ENCODE data around the gene ASAP2. TPM values are rescaled to one million over a fixed set of nuclear protein-coding genes. Genes with fewer than 3 reads are reported as not detected.

The ASAP2 gene
- total RNA-seq, 2 experiments from 2014 or later = 0.08 to 0.23 TPM

GRCh38 chr2:9268301-9269080 is 61.9 kb downstream of the ASAP2 start:
- POLR2A ChIA-PET = no interaction called here
- CTCF ChIA-PET = no interaction called here

- CTCF ChIA-PET = no interaction called here
- POLR2A ChIA-PET = no interaction called here
These were observed 62.7 kb downstream of the ASAP2 start for GRCh38 chr2:9269295-9269694.

GRCh38 chr2:9269695-9270360 is 63.2 kb downstream of the ASAP2 start:
- ChIA-PET POLR2A (no interaction called here), CTCF (no interaction called here)

GRCh38 chr2:9271091-9271490 is 64.5 kb downstream of the ASAP2 start:
- ChIA-PET CTCF (no interaction called here), POLR2A (no interaction called here)

GRCh38 chr2:9271691-9272090 is 65.1 kb downstream of the ASAP2 start:
- CTCF ChIA-PET = no interaction called here
- POLR2A ChIA-PET = no interaction called here

- ChIA-PET POLR2A (no interaction called here), CTCF (interaction anchor here (1.0 kb wide), 1 partner anchor 14 kb away, joined by 4 read pairs; no protein-coding TSS in a partner anchor)
These were observed 67.0 kb downstream of the ASAP2 start for GRCh38 chr2:9273486-9274130.

GRCh38 chr2:9274701-9275343 is 68.2 kb downstream of the ASAP2 start:
- CTCF ChIA-PET = interaction anchor here (1.0 kb wide), 1 partner anchor 13 kb away, joined by 4 read pairs; no protein-coding TSS in a partner anchor
- POLR2A ChIA-PET = no interaction called here

- ChIA-PET POLR2A (no interaction called here), CTCF (no interaction called here)
These were observed 68.8 kb downstream of the ASAP2 start for GRCh38 chr2:9275399-9275798.

GRCh38 chr2:9276074-9276473 is 69.5 kb downstream of the ASAP2 start:
- POLR2A ChIA-PET = no interaction called here
- CTCF ChIA-PET = no interaction called here

- CTCF ChIA-PET = no interaction called here
These were observed 70.4 kb downstream of the ASAP2 start for GRCh38 chr2:9276901-9277451.

GRCh38 chr2:9278439-9278838 is 71.8 kb downstream of the ASAP2 start:
- ChIA-PET CTCF (no interaction called here), POLR2A (no interaction called here)

More at GRCh38 chr2:9276901-9277451, 70.4 kb downstream of the ASAP2 start:
- POLR2A ChIA-PET = no interaction called here

- CTCF ChIA-PET = interaction anchor here (0.6 kb wide), 1 partner anchor 21 kb away, joined by 4 read pairs; no protein-coding TSS in a partner anchor
- POLR2A ChIA-PET = no interaction called here
These were observed 72.8 kb downstream of the ASAP2 start for GRCh38 chr2:9279426-9279825.

GRCh38 chr2:9280224-9280623 is 73.6 kb downstream of the ASAP2 start:
- CTCF ChIA-PET = no interaction called here
- POLR2A ChIA-PET = no interaction called here

GRCh38 chr2:9281145-9281544 is 74.5 kb downstream of the ASAP2 start:
- CTCF ChIA-PET = no interaction called here
- POLR2A ChIA-PET = no interaction called here

- CTCF ChIA-PET = no interaction called here
- POLR2A ChIA-PET = no interaction called here
These were observed 75.8 kb downstream of the ASAP2 start for GRCh38 chr2:9282128-9283112.

- CTCF ChIA-PET = no interaction called here
- POLR2A ChIA-PET = no interaction called here
These were observed 78.1 kb downstream of the ASAP2 start for GRCh38 chr2:9284521-9285297.

GRCh38 chr2:9285385-9285920 is 78.8 kb downstream of the ASAP2 start:
- ChIA-PET POLR2A (no interaction called here), CTCF (no interaction called here)

- CTCF ChIA-PET = no interaction called here
These were observed 79.3 kb downstream of the ASAP2 start for GRCh38 chr2:9285921-9286320.

More at GRCh38 chr2:9285921-9286320, 79.3 kb downstream of the ASAP2 start:
- POLR2A ChIA-PET = no interaction called here

All from activated CD8-positive, alpha-beta memory T cell treated with anti-CD3 and anti-CD28 coated beads for 36 hours (primary cell).